Measurements from ENCODE around the gene SLC17A4.
"Not testable (repeated sequence)": the region's sequence is repeated elsewhere in the genome, so short reads cannot be mapped to it uniquely, and the experiment has no call there.

The SLC17A4 gene

GRCh38 chr6:25754535-25754934 is at the start of gene SLC17A4:
Gene SLC17A4 (plus strand): TSS chr6:25754742. CDS start chr6:25761963, 7,221 bp downstream.
- no peak for DNase-seq

GRCh38 chr6:25706314-25707014 is 48.1 kb upstream of the SLC17A4 start:
- no peak for DNase-seq

- no peak for DNase-seq
Measured at GRCh38 chr6:25709761-25710160, 44.8 kb upstream of the SLC17A4 start.

- DNase-seq, result no peak
Measured at GRCh38 chr6:25710287-25710686, 44.3 kb upstream of the SLC17A4 start.

- no peak for DNase-seq
Measured at GRCh38 chr6:25713824-25714223, 40.7 kb upstream of the SLC17A4 start.

- no peak for DNase-seq
Measured at GRCh38 chr6:25714765-25715164, 39.8 kb upstream of the SLC17A4 start.

- no peak for DNase-seq
Measured at GRCh38 chr6:25715794-25716193, 38.7 kb upstream of the SLC17A4 start.

- DNase-seq, result no peak
Measured at GRCh38 chr6:25717866-25718740, 36.4 kb upstream of the SLC17A4 start.

- no peak for DNase-seq
Measured at GRCh38 chr6:25726122-25726911, 28.2 kb upstream of the SLC17A4 start.

- DNase-seq, result no peak
Measured at GRCh38 chr6:25727028-25727427, 27.5 kb upstream of the SLC17A4 start.

- DNase-seq, result no peak
Measured at GRCh38 chr6:25730907-25731306, 23.6 kb upstream of the SLC17A4 start.

- no peak for DNase-seq
Measured at GRCh38 chr6:25731721-25732120, 22.8 kb upstream of the SLC17A4 start.

- no peak for DNase-seq
Measured at GRCh38 chr6:25732468-25733198, 21.9 kb upstream of the SLC17A4 start.

GRCh38 chr6:25735261-25735660 is 19.3 kb upstream of the SLC17A4 start:
- no peak for DNase-seq

GRCh38 chr6:25743868-25744267 is 10.7 kb upstream of the SLC17A4 start:
- no peak for DNase-seq

- DNase-seq, result no peak
Measured at GRCh38 chr6:25745836-25746235, 8.7 kb upstream of the SLC17A4 start.

GRCh38 chr6:25746968-25747367 is 7.6 kb upstream of the SLC17A4 start:
- DNase-seq, result no peak

GRCh38 chr6:25747477-25747876 is 7.1 kb upstream of the SLC17A4 start:
- DNase-seq, result no peak

GRCh38 chr6:25748049-25748448 is 6.5 kb upstream of the SLC17A4 start:
- no peak for DNase-seq

- not testable (repeated sequence) for DNase-seq
Measured at GRCh38 chr6:25748601-25749517, 5.7 kb upstream of the SLC17A4 start.

- DNase-seq, result no peak
Measured at GRCh38 chr6:25749837-25750236, 4.7 kb upstream of the SLC17A4 start.

GRCh38 chr6:25750906-25751305 is 3.6 kb upstream of the SLC17A4 start:
- DNase-seq, result no peak
